Chondrocyte (in vitro differentiated cells): ENCODE data around the gene SHISA6. TPM values are rescaled to one million over a fixed set of nuclear protein-coding genes. Genes with fewer than 3 reads are reported as not detected.

Experiments
- DNase-seq: peaks from one replicate; pipeline ENCODE4 v3.0.0; 2021; ENCODE audit warnings: mixed read lengths, low spot score
- H3K27ac Mint-ChIP-seq: one replicate; pipeline ENCODE4 v1.8.0; 2021; ENCODE audit warnings: mild to moderate bottlenecking, moderate library complexity, mixed read lengths; ENCODE audit not compliant: unreplicated experiment
- H3K27me3 Mint-ChIP-seq: 2 replicates; pipeline ENCODE4 v1.8.0; 2021; ENCODE audit warnings: low read depth, mixed read lengths
- H3K36me3 Mint-ChIP-seq: 2 replicates; pipeline ENCODE4 v1.8.0; 2021; ENCODE audit warnings: low read depth, mixed read lengths
- H3K4me1 Mint-ChIP-seq: 2 replicates; pipeline ENCODE4 v1.8.0; 2021; ENCODE audit warnings: low read depth, mild to moderate bottlenecking, mixed read lengths
- H3K4me3 Mint-ChIP-seq: one replicate; pipeline ENCODE4 v1.8.0; 2021; ENCODE audit warnings: mild to moderate bottlenecking, moderate library complexity, mixed read lengths; ENCODE audit not compliant: unreplicated experiment
- H3K9me3 Mint-ChIP-seq: 2 replicates; pipeline ENCODE4 v1.8.0; 2021; ENCODE audit warnings: low read depth, mixed read lengths
- CTCF ChIP-seq: fragments of 200-600 bp; sonication (generic); IDR thresholded peaks from 2 replicates; pipeline ENCODE4 v1.5.0; 2021; ENCODE audit warnings: antibody characterized with exemption, mild to moderate bottlenecking, moderate library complexity
- total RNA-seq: library from RNA; stranded (reverse); gene quantifications from 3 replicates; pipeline ENCODE4 v1.2.1, GENCODE V29; 2021

SHISA6 gene
- total RNA-seq, 1 donor from 2014 or later: not detected

- no peaks in the 10 kb centered on the region for H3K27me3 Mint-ChIP-seq
- H3K4me1 Mint-ChIP-seq: peaks cover 11% of the 10 kb centered on the region
- no peaks in the 10 kb centered on the region for H3K36me3 Mint-ChIP-seq
- no peak overlapping the region for H3K4me3 Mint-ChIP-seq
- DNase-seq: no peak
- H3K27ac Mint-ChIP-seq: no peak overlapping the region
- no peak for TF ChIP-seq CTCF
- H3K9me3 Mint-ChIP-seq: no peaks in the 10 kb centered on the region
Measured at GRCh38 chr17:11303773-11304394, 62.9 kb downstream of the SHISA6 start.

- peaks cover 11% of the 10 kb centered on the region for H3K4me1 Mint-ChIP-seq
- no peak for DNase-seq
- TF ChIP-seq CTCF: no peak
- H3K9me3 Mint-ChIP-seq: no peaks in the 10 kb centered on the region
- no peaks in the 10 kb centered on the region for H3K36me3 Mint-ChIP-seq
- H3K27me3 Mint-ChIP-seq: no peaks in the 10 kb centered on the region
- H3K4me3 Mint-ChIP-seq: no peak overlapping the region
- no peak overlapping the region for H3K27ac Mint-ChIP-seq
Measured at GRCh38 chr17:11304568-11304967, 63.6 kb downstream of the SHISA6 start.

DNA sequence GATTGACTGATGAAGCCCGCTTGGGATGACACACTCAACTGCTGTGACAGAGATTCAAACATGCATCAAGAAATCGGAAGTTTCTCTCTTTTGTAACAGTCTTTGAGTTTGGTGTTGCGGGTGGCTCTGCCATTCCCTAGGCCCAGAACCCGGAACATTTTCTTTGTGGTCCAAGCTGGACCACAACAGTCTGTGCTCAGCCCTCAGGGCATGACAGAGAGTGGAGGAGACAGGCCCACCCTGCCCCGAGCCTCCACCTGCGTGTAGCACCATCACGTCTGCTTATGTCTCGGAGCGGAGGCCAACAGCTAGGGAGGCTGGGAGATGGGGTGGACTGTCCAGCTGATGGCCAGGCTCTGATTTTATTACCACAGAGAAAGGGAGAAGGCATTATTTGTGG, 64.5 kb downstream of the SHISA6 start:
- Mint-ChIP-seq H3K36me3 (no peaks in the 10 kb centered on the region), H3K9me3 (no peaks in the 10 kb centered on the region), H3K4me1 (peaks cover 11% of the 10 kb centered on the region), H3K27ac (no peak overlapping the region), H3K4me3 (no peak overlapping the region), H3K27me3 (no peaks in the 10 kb centered on the region)
- DNase-seq: no peak
- no peak for TF ChIP-seq CTCF

GRCh38 chr17:11308531-11308930, 67.5 kb downstream of the SHISA6 start:
- Mint-ChIP-seq H3K4me3 (no peak overlapping the region), H3K36me3 (no peaks in the 10 kb centered on the region), H3K27me3 (peaks cover 6% of the 10 kb centered on the region), H3K4me1 (peaks cover 11% of the 10 kb centered on the region), H3K9me3 (no peaks in the 10 kb centered on the region), H3K27ac (no peak overlapping the region)
- DNase-seq: no peak
- TF ChIP-seq CTCF: no peak

DNA sequence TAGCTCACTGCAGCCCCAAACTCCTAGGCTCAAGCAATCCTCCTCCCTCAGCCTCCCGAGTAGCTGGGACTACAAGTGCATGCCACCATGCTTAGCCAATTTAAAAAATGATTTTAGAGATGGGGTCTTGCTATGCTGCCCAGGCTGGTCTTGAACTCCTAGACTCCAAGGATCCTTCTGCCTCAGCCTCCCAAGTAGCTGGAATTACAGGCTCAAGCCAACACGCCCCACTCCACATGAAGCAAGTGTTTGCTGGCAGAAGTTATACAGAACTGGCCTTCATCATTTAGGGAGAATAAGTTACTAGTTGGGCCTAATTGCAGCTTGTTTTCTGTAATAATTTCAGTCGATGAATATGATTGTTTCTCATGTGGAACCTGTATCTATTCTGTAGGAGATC, 68.0 kb downstream of the SHISA6 start:
- no peaks in the 10 kb centered on the region for H3K9me3 Mint-ChIP-seq
- H3K4me3 Mint-ChIP-seq: no peak overlapping the region
- H3K4me1 Mint-ChIP-seq: peaks cover 11% of the 10 kb centered on the region
- no peak overlapping the region for H3K27ac Mint-ChIP-seq
- no peak for TF ChIP-seq CTCF
- no peaks in the 10 kb centered on the region for H3K36me3 Mint-ChIP-seq
- no peak for DNase-seq
- peaks cover 7% of the 10 kb centered on the region for H3K27me3 Mint-ChIP-seq
